ENCODE measurements around the gene TMEM51.

DNA sequence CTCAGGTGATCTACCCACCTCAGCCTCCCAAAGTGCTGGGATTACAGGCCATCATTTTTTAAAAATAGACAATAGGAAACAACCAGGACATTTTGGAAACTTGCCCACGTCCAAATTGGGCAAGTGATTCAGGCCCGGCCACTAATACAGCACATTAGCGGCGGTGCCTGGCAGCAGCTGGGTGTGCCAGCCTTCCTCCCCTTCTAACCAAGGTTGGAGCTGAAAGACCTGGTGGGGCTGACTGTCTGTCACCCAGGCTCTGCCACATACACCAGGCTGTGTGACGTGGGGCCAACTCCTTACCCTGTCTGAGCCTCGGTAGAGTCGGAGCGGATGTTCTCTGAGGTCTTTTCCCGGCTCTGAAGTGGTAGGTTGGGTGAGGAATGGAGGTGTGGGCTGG is 29.6 kb upstream of the TMEM51 start:
- TF ChIP-seq CTCF (IDR thresholded peaks at IDR 0.05) (no peak), POLR2A (IDR thresholded peaks at IDR 0.05) (no peak), EP300 (IDR thresholded peaks at IDR 0.05) (no peak)

Measured in tibial nerve (tissue), 4 donors.